Natural killer cell (primary cell): Measurements from ENCODE around the gene ZNF768. TPM values are rescaled to one million over a fixed set of nuclear protein-coding genes. Genes with fewer than 3 reads are reported as not detected.
A peak's percentile ranks its signal among the peaks of the same experiment; 100 is the strongest.

Experiments
- ATAC-seq, 3 donors: fragments of 150-1000 bp in 2 of 3; fragments of 200-7000 bp in 1 of 3; cut with Tn5 transposase; 1 replicate in 1 of 3; 2 replicates in 2 of 3; pipeline ENCODE4 v1.10.0; 2021; ENCODE audit warnings: mild to moderate bottlenecking in 2 of 3, moderate library complexity in 2 of 3
- DNase-seq, 2 donors: peaks; one replicate each; pipeline versions ENCODE4 v3.0.0 to v3.0.0-alpha.2; 2013 to 2021; ENCODE audit warnings: mixed read lengths in 1 of 2
- H3K27ac ChIP-seq: one replicate; pipeline ENCODE4 v1.5.1; 2013; ENCODE audit warnings: mild to moderate bottlenecking, low read length
- H3K27me3 ChIP-seq: one replicate; pipeline ENCODE4 v1.6.1; 2013; ENCODE audit warnings: low read length; ENCODE audit not compliant: control insufficient read depth, insufficient read depth
- H3K36me3 ChIP-seq: one replicate; pipeline ENCODE4 v1.6.1; 2013; ENCODE audit warnings: low read length; ENCODE audit not compliant: control insufficient read depth, insufficient read depth
- H3K4me1 ChIP-seq: one replicate; pipeline ENCODE4 v1.6.1; 2013; ENCODE audit warnings: low read length; ENCODE audit not compliant: control insufficient read depth, insufficient read depth
- H3K4me3 ChIP-seq: one replicate; pipeline ENCODE4 v1.5.1; 2013; ENCODE audit warnings: low read length
- H3K9me3 ChIP-seq: one replicate; pipeline ENCODE4 v1.6.1; 2013; ENCODE audit warnings: low read length; ENCODE audit not compliant: control insufficient read depth, insufficient read depth
- H3K27ac Mint-ChIP-seq, 2 donors: one replicate each; pipeline ENCODE4 v1.8.0; 2022; ENCODE audit warnings: mild to moderate bottlenecking in 2 of 2, mixed read lengths in 2 of 2, moderate library complexity in 1 of 2
- H3K27me3 Mint-ChIP-seq, 2 donors: one replicate each; pipeline ENCODE4 v1.8.0; 2022; ENCODE audit warnings: low read depth in 2 of 2, mixed read lengths in 2 of 2
- H3K36me3 Mint-ChIP-seq: one replicate; pipeline ENCODE4 v1.8.0; 2022; ENCODE audit warnings: mixed read lengths
- H3K4me1 Mint-ChIP-seq, 2 donors: one replicate each; pipeline ENCODE4 v1.8.0; 2022; ENCODE audit warnings: mixed read lengths in 2 of 2
- H3K4me3 Mint-ChIP-seq: one replicate; pipeline ENCODE4 v1.8.0; 2022; ENCODE audit warnings: mild to moderate bottlenecking, moderate library complexity, mixed read lengths
- H3K9me3 Mint-ChIP-seq, 2 donors: one replicate each; pipeline ENCODE4 v1.8.0; 2022; ENCODE audit warnings: mixed read lengths in 2 of 2
- WGBS: methylation state at CpG from one replicate; pipeline ENCODE4 v1.1.7; 2013; ENCODE audit warnings: missing lambda C conversion rate; ENCODE audit not compliant: insufficient coverage; 5-methylcytosine and 5-hydroxymethylcytosine counted together
- intact Hi-C: fragments of 100-400 bp; cut with micrococcal nuclease; formaldehyde crosslinking; loops from one replicate; pipeline ENCODE4 v1.14.2; 2022
- total RNA-seq, 4 donors: library from RNA; stranded (reverse); fragments of 120-200 nt in 1 of 4; gene quantifications; one replicate each; pipeline versions ENCODE4 v1.2.3 to v1.2.4, GENCODE V29; 2013 to 2022
- TF ChIP-seq, protein P1 (sequence below): fragments of 200-600 bp; IDR thresholded peaks from one replicate; pipeline ENCODE4 v1.8.0; 2022; ENCODE audit warnings: antibody characterized with exemption

ZNF768 gene
- total RNA-seq, 3 donors from 2014 or later (not counting 1 experiment from before 2014, with no cell fraction given) = 3.3 to 7.2 (median 5.6) TPM

DNA sequence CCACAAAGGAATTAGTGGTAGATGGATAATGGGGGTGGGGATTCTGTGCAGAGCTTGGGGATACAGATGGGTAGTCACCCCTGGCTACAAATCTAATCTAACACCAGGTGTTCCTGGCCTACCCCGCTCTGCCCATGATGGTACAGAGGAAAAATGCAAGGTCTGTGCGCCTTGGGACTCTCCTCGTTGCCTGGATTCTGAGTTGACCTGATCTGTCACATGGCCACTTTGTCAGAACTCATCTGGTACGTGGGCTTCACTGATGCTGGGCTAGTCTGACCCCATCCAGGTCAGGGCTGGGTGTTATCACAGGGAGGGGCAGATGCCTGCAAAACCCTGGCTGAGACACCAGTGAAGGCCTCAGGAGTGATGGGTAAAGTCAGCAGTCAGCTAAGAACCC is 26.6 kb upstream of the ZNF768 start:
- Mint-ChIP-seq H3K4me3 (no peak overlapping the region), H3K9me3 (no peaks in the 10 kb centered on the region), H3K27me3 (no peaks in the 10 kb centered on the region), H3K36me3 (no peaks in the 10 kb centered on the region), H3K4me1 (peaks cover 25 to 34% of the 10 kb centered on the region in 2 donors), H3K27ac (peak overlapping the region; percentile 90 to 93)
- H3K27ac ChIP-seq = peak overlapping the region; percentile 33
- TF ChIP-seq, protein P1, sequence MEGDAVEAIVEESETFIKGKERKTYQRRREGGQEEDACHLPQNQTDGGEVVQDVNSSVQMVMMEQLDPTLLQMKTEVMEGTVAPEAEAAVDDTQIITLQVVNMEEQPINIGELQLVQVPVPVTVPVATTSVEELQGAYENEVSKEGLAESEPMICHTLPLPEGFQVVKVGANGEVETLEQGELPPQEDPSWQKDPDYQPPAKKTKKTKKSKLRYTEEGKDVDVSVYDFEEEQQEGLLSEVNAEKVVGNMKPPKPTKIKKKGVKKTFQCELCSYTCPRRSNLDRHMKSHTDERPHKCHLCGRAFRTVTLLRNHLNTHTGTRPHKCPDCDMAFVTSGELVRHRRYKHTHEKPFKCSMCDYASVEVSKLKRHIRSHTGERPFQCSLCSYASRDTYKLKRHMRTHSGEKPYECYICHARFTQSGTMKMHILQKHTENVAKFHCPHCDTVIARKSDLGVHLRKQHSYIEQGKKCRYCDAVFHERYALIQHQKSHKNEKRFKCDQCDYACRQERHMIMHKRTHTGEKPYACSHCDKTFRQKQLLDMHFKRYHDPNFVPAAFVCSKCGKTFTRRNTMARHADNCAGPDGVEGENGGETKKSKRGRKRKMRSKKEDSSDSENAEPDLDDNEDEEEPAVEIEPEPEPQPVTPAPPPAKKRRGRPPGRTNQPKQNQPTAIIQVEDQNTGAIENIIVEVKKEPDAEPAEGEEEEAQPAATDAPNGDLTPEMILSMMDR = no peak
- H3K4me1 ChIP-seq = peaks cover 59% of the 10 kb centered on the region
- WGBS = 94% methylated on average over 4 of the region's 4 CpGs
- no peaks in the 10 kb centered on the region for H3K27me3 ChIP-seq
- ATAC-seq (no peak), DNase-seq (no peak)
- H3K9me3 ChIP-seq = no peaks in the 10 kb centered on the region
- no peak overlapping the region for H3K4me3 ChIP-seq
- intact Hi-C loops = no loop called here
- H3K36me3 ChIP-seq = peaks cover 25% of the 10 kb centered on the region

DNA sequence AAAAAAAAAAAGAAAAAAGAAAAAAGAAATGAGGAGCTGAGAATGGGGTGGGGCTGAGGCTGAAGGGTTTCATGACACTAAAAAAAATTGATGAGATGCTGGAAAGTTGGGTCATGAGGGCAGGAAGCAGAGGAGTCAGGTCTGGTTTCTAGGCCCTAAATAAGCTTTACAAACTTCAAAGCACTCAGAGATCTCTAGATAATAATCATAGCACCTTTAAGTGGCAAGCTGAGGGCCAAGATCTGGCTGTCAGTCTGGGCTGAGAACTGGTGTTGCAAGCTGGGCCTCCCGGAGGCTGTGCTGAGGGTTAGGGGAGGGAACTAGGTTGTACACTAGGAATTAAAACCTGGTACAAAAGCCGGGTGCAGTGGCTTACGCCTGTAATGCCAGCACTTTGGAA is 25.4 kb upstream of the ZNF768 start:
- intact Hi-C loops = no loop called here
- peak overlapping the region; percentile 77 for H3K4me3 Mint-ChIP-seq
- H3K27me3 Mint-ChIP-seq = no peaks in the 10 kb centered on the region
- Histone ChIP-seq H3K36me3 (peaks cover 25% of the 10 kb centered on the region), H3K4me1 (peaks cover 50% of the 10 kb centered on the region), H3K9me3 (no peaks in the 10 kb centered on the region), H3K27me3 (no peaks in the 10 kb centered on the region), H3K27ac (peak overlapping the region; percentile 33), H3K4me3 (no peak overlapping the region)
- ATAC-seq (peak; percentile 86 to 91 (median 89)), DNase-seq (peak; percentile 53 to 90)
- no peaks in the 10 kb centered on the region for H3K36me3 Mint-ChIP-seq
- peaks cover 20 to 34% of the 10 kb centered on the region in 2 donors for H3K4me1 Mint-ChIP-seq
- H3K9me3 Mint-ChIP-seq = no peaks in the 10 kb centered on the region
- peak overlapping the region; percentile 90 to 93 for H3K27ac Mint-ChIP-seq
- TF ChIP-seq, protein P1 = no peak
- 26% methylated on average over 3 of the region's 3 CpGs for WGBS

DNA sequence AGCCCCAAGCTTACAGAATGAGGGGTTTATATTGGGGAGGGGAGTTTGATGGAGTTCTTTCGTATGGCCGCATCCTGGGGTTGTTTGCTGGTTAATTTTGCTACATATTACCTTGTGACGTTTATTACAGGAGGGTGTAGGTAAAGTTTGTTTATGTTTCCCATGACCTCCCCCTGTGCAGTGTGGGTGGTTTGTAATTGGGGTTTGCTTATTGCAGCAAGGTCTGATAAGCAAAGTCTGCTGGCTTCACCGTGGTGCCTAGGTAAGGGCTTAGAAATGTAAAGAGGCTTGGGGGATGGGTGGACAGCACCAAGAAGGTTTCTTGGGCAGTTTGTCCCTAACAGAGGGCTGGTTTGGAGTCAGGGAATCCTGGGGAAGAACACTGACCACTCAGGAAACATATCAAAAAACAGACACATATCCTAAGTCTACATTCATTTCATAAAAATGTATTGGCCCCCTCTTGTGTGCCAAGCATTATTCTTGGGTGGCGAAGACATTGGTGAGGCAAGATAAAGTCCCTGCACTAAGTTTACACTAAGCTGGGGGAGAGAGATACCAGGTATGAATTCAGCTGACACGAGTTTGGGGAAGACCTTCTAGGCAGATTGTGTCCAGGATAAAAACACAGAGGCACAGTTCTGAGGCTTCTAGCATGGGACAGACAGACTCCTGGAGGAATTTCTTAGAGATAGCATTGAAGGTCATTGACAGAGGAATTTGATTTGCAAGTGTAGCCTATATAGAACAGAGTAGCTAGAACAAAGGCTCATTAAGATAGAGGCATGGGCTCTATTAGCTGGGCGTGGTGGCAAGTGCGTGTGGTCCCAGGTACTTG is 22.3 kb upstream of the ZNF768 start:
- Mint-ChIP-seq H3K36me3 (no peaks in the 10 kb centered on the region), H3K9me3 (no peaks in the 10 kb centered on the region), H3K27ac (peak overlapping the region in 1 of 2 donors; percentile 55), H3K4me3 (no peak overlapping the region), H3K27me3 (no peaks in the 10 kb centered on the region), H3K4me1 (peaks cover 13 to 25% of the 10 kb centered on the region in 2 donors)
- no peak overlapping the region for H3K27ac ChIP-seq
- H3K4me3 ChIP-seq = no peak overlapping the region
- no peak for DNase-seq
- peaks cover 4% of the 10 kb centered on the region for H3K36me3 ChIP-seq
- intact Hi-C loops = no loop called here
- no peak for ATAC-seq
- H3K4me1 ChIP-seq = peaks cover 30% of the 10 kb centered on the region
- TF ChIP-seq, protein P1 = no peak
- H3K27me3 ChIP-seq = no peaks in the 10 kb centered on the region
- no peaks in the 10 kb centered on the region for H3K9me3 ChIP-seq
- 87% methylated on average over 8 of the region's 8 CpGs for WGBS
